Measurements from ENCODE around the gene KPNA4. TPM values are rescaled to one million over a fixed set of nuclear protein-coding genes. Genes with fewer than 3 reads are reported as not detected.
A peak's percentile ranks its signal among the peaks of the same experiment; 100 is the strongest.

Gene KPNA4
- total RNA-seq, 2 experiments from 2014 or later: 44.0 to 49.4 TPM

GRCh38 chr3:160490166-160490565 lies 75.2 kb downstream of the KPNA4 start:
- POLR2A ChIA-PET: no interaction called here
- DNase-seq (no peak), ATAC-seq (ENCODE audit: poor library complexity) (no peak)
- Histone ChIP-seq H3K4me1 (ENCODE audit: insufficient read depth, low read length) (peaks cover 3% of the 10 kb centered on the region), H3K27me3 (ENCODE audit: control insufficient read depth in 1 of 2, insufficient read depth in 2 of 2, low read length in 2 of 2) (peaks cover 0 to 2% of the 10 kb centered on the region in 2 experiments), H3K9me3 (ENCODE audit: control insufficient read depth in 1 of 2, insufficient read depth in 1 of 2, low read length in 2 of 2) (no peaks in the 10 kb centered on the region), H3K36me3 (ENCODE audit: insufficient read depth, low read length) (no peaks in the 10 kb centered on the region), H3K27ac (ENCODE audit: low read depth in 1 of 2, low read length in 2 of 2) (no peak overlapping the region), H3K4me3 (ENCODE audit: low read length) (no peak overlapping the region)
- peaks cover 7% of the 10 kb centered on the region for H3K4me1 Mint-ChIP-seq (ENCODE audit: low read depth)
- H3K27me3 Mint-ChIP-seq: no peaks in the 10 kb centered on the region
- H3K36me3 Mint-ChIP-seq (ENCODE audit: low read depth): no peaks in the 10 kb centered on the region
- TF ChIP-seq CTCF (IDR thresholded peaks at IDR 0.05): no peak
- intact Hi-C loops (cut with DNase I, micrococcal nuclease): no loop called here
- H3K4me3 Mint-ChIP-seq: no peak overlapping the region
- CTCF ChIA-PET: no interaction called here
- no peaks in the 10 kb centered on the region for H3K9me3 Mint-ChIP-seq
- H3K27ac Mint-ChIP-seq: no peak overlapping the region

- H3K27ac ChIP-seq (ENCODE audit: low read depth in 1 of 2, low read length in 2 of 2): no peak overlapping the region
- H3K4me1 ChIP-seq (ENCODE audit: insufficient read depth, low read length): peaks cover 3% of the 10 kb centered on the region
- no peak for ATAC-seq (ENCODE audit: poor library complexity)
- H3K4me3 ChIP-seq (ENCODE audit: low read length): no peak overlapping the region
- H3K27me3 ChIP-seq (ENCODE audit: control insufficient read depth in 1 of 2, insufficient read depth in 2 of 2, low read length in 2 of 2): peaks cover 0 to 3% of the 10 kb centered on the region in 2 experiments
- H3K4me3 Mint-ChIP-seq: peak overlapping the region; percentile 72
- no peaks in the 10 kb centered on the region for H3K36me3 Mint-ChIP-seq (ENCODE audit: low read depth)
- CTCF ChIA-PET: interaction anchor here (1.7 kb wide), 1 partner anchor 602 kb away, joined by 4 read pairs; no protein-coding TSS in a partner anchor
- no peak overlapping the region for H3K27ac Mint-ChIP-seq
- H3K27me3 Mint-ChIP-seq: peaks cover 10% of the 10 kb centered on the region
- H3K4me1 Mint-ChIP-seq (ENCODE audit: low read depth): peaks cover 9% of the 10 kb centered on the region
- H3K9me3 ChIP-seq (ENCODE audit: control insufficient read depth in 1 of 2, insufficient read depth in 1 of 2, low read length in 2 of 2): no peaks in the 10 kb centered on the region
- peak; percentile 78 for TF ChIP-seq CTCF (IDR thresholded peaks at IDR 0.05)
- H3K9me3 Mint-ChIP-seq: no peaks in the 10 kb centered on the region
- H3K36me3 ChIP-seq (ENCODE audit: insufficient read depth, low read length): no peaks in the 10 kb centered on the region
- POLR2A ChIA-PET: no interaction called here
- DNase-seq: peak in 4 of 14 experiments; percentile 16 to 61 (median 45)
- intact Hi-C loops (cut with DNase I, micrococcal nuclease): loop anchor here (2.0 to 10.0 kb wide), 6 partner anchors 322 to 1639 kb away; no protein-coding TSS in a partner anchor
These were observed 78.9 kb downstream of the KPNA4 start for GRCh38 chr3:160486459-160486869.

GRCh38 chr3:160482796-160483195 lies 82.6 kb downstream of the KPNA4 start:
- Histone ChIP-seq H3K4me1 (ENCODE audit: insufficient read depth, low read length) (peaks cover 3% of the 10 kb centered on the region), H3K27ac (ENCODE audit: low read depth in 1 of 2, low read length in 2 of 2) (no peak overlapping the region), H3K9me3 (ENCODE audit: control insufficient read depth in 1 of 2, insufficient read depth in 1 of 2, low read length in 2 of 2) (no peaks in the 10 kb centered on the region), H3K36me3 (ENCODE audit: insufficient read depth, low read length) (no peaks in the 10 kb centered on the region), H3K4me3 (ENCODE audit: low read length) (no peak overlapping the region), H3K27me3 (ENCODE audit: control insufficient read depth in 1 of 2, insufficient read depth in 2 of 2, low read length in 2 of 2) (peaks cover 0 to 3% of the 10 kb centered on the region in 2 experiments)
- H3K36me3 Mint-ChIP-seq (ENCODE audit: low read depth): no peaks in the 10 kb centered on the region
- no peak overlapping the region for H3K4me3 Mint-ChIP-seq
- H3K9me3 Mint-ChIP-seq: no peaks in the 10 kb centered on the region
- POLR2A ChIA-PET: no interaction called here
- intact Hi-C loops (cut with DNase I, micrococcal nuclease): loop anchor here in 1 of 2 experiments (10.0 kb wide), 2 partner anchors 318 to 1218 kb away; no protein-coding TSS in a partner anchor
- peaks cover 15% of the 10 kb centered on the region for H3K27me3 Mint-ChIP-seq
- H3K4me1 Mint-ChIP-seq (ENCODE audit: low read depth): peaks cover 9% of the 10 kb centered on the region
- no peak overlapping the region for H3K27ac Mint-ChIP-seq
- TF ChIP-seq CTCF (IDR thresholded peaks at IDR 0.05): no peak
- DNase-seq: no peak
- CTCF ChIA-PET: no interaction called here
- no peak for ATAC-seq (ENCODE audit: poor library complexity)

All from CD4-positive, alpha-beta T cell (primary cell).